Neural cell (in vitro differentiated cells): ENCODE data around the gene NUDT3. TPM values are rescaled to one million over a fixed set of nuclear protein-coding genes. Genes with fewer than 3 reads are reported as not detected.

Experiments used
- H2AFZ ChIP-seq: fragments of 200-600, 300-800 bp; sonication (generic), shearing (Covaris generic); 2 replicates; pipeline ENCODE4 v1.6.0; 2014; ENCODE audit warnings: low read depth, mild to moderate bottlenecking, antibody characterized with exemption, low read length, moderate library complexity
- H3F3A ChIP-seq: fragments of 200-600 bp; shearing (Covaris generic); 2 replicates; pipeline ENCODE4 v1.6.1; 2016; ENCODE audit warnings: mild to moderate bottlenecking, moderate library complexity, mixed read lengths, antibody characterized with exemption, low read length; ENCODE audit not compliant: insufficient read depth, poor library complexity, severe bottlenecking
- H3K27ac ChIP-seq: fragments of 200-600, 300-800 bp; sonication (generic), shearing (Covaris generic); 2 replicates; pipeline ENCODE4 v1.5.1; 2014; ENCODE audit warnings: mild to moderate bottlenecking, low read length, moderate library complexity
- H3K27me3 ChIP-seq: fragments of 300-800, 200-600 bp; sonication (generic), shearing (Covaris generic); 2 replicates; pipeline ENCODE4 v1.6.0; 2014; ENCODE audit warnings: mild to moderate bottlenecking, low read depth, low read length, moderate library complexity; ENCODE audit not compliant: insufficient read depth
- H3K36me3 ChIP-seq: fragments of 300-800, 200-600 bp; sonication (generic), shearing (Covaris generic); 2 replicates; pipeline ENCODE4 v1.5.1; 2014; ENCODE audit warnings: mild to moderate bottlenecking, antibody characterized with exemption, low read length, moderate library complexity; ENCODE audit not compliant: insufficient read depth
- H3K4me2 ChIP-seq: fragments of 300-800, 200-600 bp; sonication (generic), shearing (Covaris generic); 2 replicates; pipeline ENCODE4 v1.6.0; 2014; ENCODE audit warnings: mild to moderate bottlenecking, low read length
- H3K4me3 ChIP-seq: fragments of 300-800, 200-600 bp; sonication (generic), shearing (Covaris generic); 2 replicates; pipeline ENCODE4 v1.5.1; 2014; ENCODE audit warnings: mild to moderate bottlenecking, low read length, moderate library complexity
- H3K79me2 ChIP-seq: fragments of 200-600 bp; shearing (Covaris generic); replicated peaks from 2 replicates; pipeline ENCODE4 v1.6.0; 2014; ENCODE audit warnings: mild to moderate bottlenecking, low read length, moderate library complexity; ENCODE audit not compliant: insufficient read depth
- H3K9ac ChIP-seq: fragments of 300-800, 200-600 bp; sonication (generic), shearing (Covaris generic); 2 replicates; pipeline ENCODE4 v1.6.1; 2016; ENCODE audit warnings: mild to moderate bottlenecking, low read length, mixed read lengths
- H3K9me2 ChIP-seq: fragments of 200-600 bp; shearing (Covaris generic); 2 replicates; pipeline ENCODE4 v1.6.1; 2016; ENCODE audit warnings: mild to moderate bottlenecking, low read length, mixed read lengths; ENCODE audit not compliant: insufficient read depth
- H3K9me3 ChIP-seq: fragments of 200-600, 300-800 bp; sonication (generic), shearing (Covaris generic); 2 replicates; pipeline ENCODE4 v1.6.1; 2016; ENCODE audit warnings: mild to moderate bottlenecking, mixed run types, low read length, moderate library complexity, mixed read lengths
- H4K20me1 ChIP-seq: fragments of 200-600 bp; shearing (Covaris generic); 2 replicates; pipeline ENCODE4 v1.6.1; 2016; ENCODE audit warnings: mild to moderate bottlenecking, mixed run types; ENCODE audit not compliant: insufficient read depth
- CTCF ChIP-seq: fragments of 450-650 bp; IDR thresholded peaks from 2 replicates; pipeline ENCODE4 v1.5.1; 2014; ENCODE audit warnings: antibody characterized with exemption, mild to moderate bottlenecking, moderate library complexity; ENCODE audit not compliant: poor library complexity, severe bottlenecking
- EP300 ChIP-seq: fragments of 450-650 bp; conservative IDR thresholded peaks from 2 replicates; pipeline ENCODE4 v1.6.1; 2014; ENCODE audit warnings: antibody characterized with exemption, mild to moderate bottlenecking, moderate library complexity; ENCODE audit not compliant: poor library complexity, severe bottlenecking
- EZH2 ChIP-seq: fragments of 200-600, 300-800 bp; shearing (Covaris generic), sonication (generic); IDR thresholded peaks from 2 replicates; pipeline ENCODE4 v1.6.1; 2014; ENCODE audit warnings: antibody characterized with exemption, low read length, borderline replicate concordance, mild to moderate bottlenecking; ENCODE audit not compliant: insufficient read depth, poor library complexity, severe bottlenecking
- MXI1 ChIP-seq: fragments of 450-650 bp; conservative IDR thresholded peaks from 2 replicates; pipeline ENCODE4 v1.6.1; 2014; ENCODE audit warnings: antibody characterized with exemption, mild to moderate bottlenecking; ENCODE audit not compliant: poor library complexity, severe bottlenecking
- POLR2AphosphoS5 ChIP-seq: IDR thresholded peaks from 2 replicates; pipeline ENCODE4 v1.6.1; 2012
- RAD21 ChIP-seq: fragments of 450-650 bp; conservative IDR thresholded peaks from 2 replicates; pipeline ENCODE4 v1.6.1; 2014; ENCODE audit warnings: antibody characterized with exemption, mild to moderate bottlenecking, moderate library complexity
- REST ChIP-seq: IDR thresholded peaks from 2 replicates; pipeline ENCODE4 v1.6.1; 2012; ENCODE audit warnings: borderline replicate concordance
- SMC3 ChIP-seq: fragments of 450-650 bp; conservative IDR thresholded peaks from 2 replicates; pipeline ENCODE4 v1.6.1; 2014; ENCODE audit warnings: antibody characterized with exemption, mild to moderate bottlenecking, moderate library complexity; ENCODE audit not compliant: poor library complexity
- TAF1 ChIP-seq: IDR thresholded peaks from 2 replicates; pipeline ENCODE4 v1.6.1; 2012; ENCODE audit warnings: low read depth
- polyA plus RNA-seq: library from polyadenylated mRNA; depleted of rRNA; stranded (reverse); fragments of >200 nt; gene quantifications from 2 replicates; pipeline ENCODE4 v1.2.3, GENCODE V29; 2014

The NUDT3 gene
- polyA plus RNA-seq, 1 donor from 2014 or later = 80.2 TPM

GRCh38 chr6:34317172-34317477 is 75.3 kb downstream of the NUDT3 start:
- Histone ChIP-seq H3K9ac (no peak overlapping the region), H3K4me2 (no peak overlapping the region), H3K9me3 (no peaks in the 10 kb centered on the region)

GRCh38 chr6:34316431-34317171 is 75.9 kb downstream of the NUDT3 start:
- Histone ChIP-seq H3K9me3 (no peaks in the 10 kb centered on the region), H3K4me2 (peak overlapping the region; percentile 17), H3F3A (no peaks in the 10 kb centered on the region), H3K27me3 (no peaks in the 10 kb centered on the region), H4K20me1 (no peaks in the 10 kb centered on the region), H3K9ac (no peak overlapping the region), H3K4me3 (peak overlapping the region; percentile 14), H3K9me2 (no peaks in the 10 kb centered on the region), H3K36me3 (no peaks in the 10 kb centered on the region), H3K27ac (peak overlapping the region; percentile 29), H2AFZ (no peak overlapping the region), H3K79me2 (peaks cover 16% of the 10 kb centered on the region)
- TF ChIP-seq POLR2AphosphoS5 (peak; percentile 23), TAF1 (no peak), EP300 (no peak), REST (no peak), CTCF (no peak)

More at GRCh38 chr6:34317172-34317477, 75.3 kb downstream of the NUDT3 start:
- Histone ChIP-seq H3K36me3 (no peaks in the 10 kb centered on the region), H3K27me3 (no peaks in the 10 kb centered on the region), H3K79me2 (peaks cover 16% of the 10 kb centered on the region), H2AFZ (no peak overlapping the region), H3K9me2 (no peaks in the 10 kb centered on the region), H3F3A (no peaks in the 10 kb centered on the region), H4K20me1 (no peaks in the 10 kb centered on the region), H3K4me3 (peak overlapping the region; percentile 14), H3K27ac (peak overlapping the region; percentile 29)
- TF ChIP-seq MXI1 (no peak), EZH2 (no peak), SMC3 (no peak), TAF1 (no peak), CTCF (no peak), RAD21 (no peak), REST (no peak), EP300 (no peak), POLR2AphosphoS5 (no peak)
